CD4-positive, alpha-beta T cell (primary cell): ENCODE measurements around the gene DIPK1A. TPM values are rescaled to one million over a fixed set of nuclear protein-coding genes. Genes with fewer than 3 reads are reported as not detected.

Experiments used
- ATAC-seq: fragments of 200-7000 bp; cut with Tn5 transposase; one replicate; pipeline ENCODE4 v1.10.0; 2022; ENCODE audit warnings: mild to moderate bottlenecking; ENCODE audit not compliant: poor library complexity
- CTCF ChIA-PET: fragments of 350-600 bp; sonication (Branson Sonifier 250); formaldehyde crosslinking; loops from one replicate; lab custom pipeline; 2021; ENCODE audit warnings: antibody characterized with exemption, inconsistent platforms; lab: Charles Lee
- POLR2A ChIA-PET: fragments of 350-600 bp; sonication (Branson Sonifier 250); formaldehyde crosslinking; loops from one replicate; lab custom pipeline; 2021; ENCODE audit warnings: antibody characterized with exemption, inconsistent platforms; lab: Charles Lee
- DNase-seq, 14 experiments: peaks; one replicate each; pipeline ENCODE4 v3.0.0-alpha.2; 2013 to 2020; ENCODE audit warnings: mixed read lengths in 2 of 14
- H3K27ac ChIP-seq, 2 donors: one replicate each; pipeline versions ENCODE4 v1.5.1 to v1.7.0; 2013; ENCODE audit warnings: low read length in 2 of 2, low read depth in 1 of 2, mild to moderate bottlenecking in 1 of 2
- H3K27me3 ChIP-seq, 2 experiments: 1 replicate in 1 of 2; 2 replicates in 1 of 2; pipeline versions ENCODE4 v1.6.1 to v1.7.0; 2013; ENCODE audit warnings: low read length in 2 of 2, control low read depth in 1 of 2, mild to moderate bottlenecking in 1 of 2, moderate library complexity in 1 of 2; ENCODE audit not compliant: insufficient read depth in 2 of 2, control insufficient read depth in 1 of 2
- H3K36me3 ChIP-seq: one replicate; pipeline ENCODE4 v1.6.1; 2013; ENCODE audit warnings: low read length, control low read depth; ENCODE audit not compliant: insufficient read depth
- H3K4me1 ChIP-seq: one replicate; pipeline ENCODE4 v1.6.1; 2013; ENCODE audit warnings: low read length, control low read depth; ENCODE audit not compliant: insufficient read depth
- H3K4me3 ChIP-seq: one replicate; pipeline ENCODE4 v1.5.1; 2013; ENCODE audit warnings: mild to moderate bottlenecking, low read length, moderate library complexity
- H3K9me3 ChIP-seq, 2 experiments: 1 replicate in 1 of 2; 2 replicates in 1 of 2; pipeline versions ENCODE4 v1.6.1 to v1.7.0; 2013; ENCODE audit warnings: low read length in 2 of 2, mild to moderate bottlenecking in 2 of 2, control low read depth in 1 of 2, moderate library complexity in 1 of 2; ENCODE audit not compliant: control insufficient read depth in 1 of 2, insufficient read depth in 1 of 2
- H3K27ac Mint-ChIP-seq: one replicate; pipeline ENCODE4 v1.8.0; 2020; ENCODE audit warnings: mixed read lengths
- H3K27me3 Mint-ChIP-seq: one replicate; pipeline ENCODE4 v1.8.0; 2021; ENCODE audit warnings: mixed read lengths
- H3K36me3 Mint-ChIP-seq: one replicate; pipeline ENCODE4 v1.8.0; 2021; ENCODE audit warnings: low read depth, mixed read lengths
- H3K4me1 Mint-ChIP-seq: one replicate; pipeline ENCODE4 v1.8.0; 2021; ENCODE audit warnings: low read depth, mixed read lengths
- H3K4me3 Mint-ChIP-seq: one replicate; pipeline ENCODE4 v1.8.0; 2020; ENCODE audit warnings: mild to moderate bottlenecking, mixed read lengths
- H3K9me3 Mint-ChIP-seq: one replicate; pipeline ENCODE4 v1.8.0; 2020; ENCODE audit warnings: mixed read lengths
- CTCF ChIP-seq: fragments of 200-600 bp; IDR thresholded peaks from one replicate; pipeline ENCODE4 v1.8.0; 2022; ENCODE audit warnings: antibody characterized with exemption, mild to moderate bottlenecking
- intact Hi-C, 2 experiments: fragments of 100-400 bp; cut with DNase I in 1 of 2; cut with micrococcal nuclease in 1 of 2; formaldehyde crosslinking; loops; one replicate each; pipeline versions ENCODE4 v1.15.1 to v1.9.0; 2023 to 2025; cut with DNase I, micrococcal nuclease
- total RNA-seq, 174 experiments: library from RNA in 2 of 174; stranded (reverse) in 2 of 174; gene quantifications; one replicate each; pipeline ENCODE4 v1.2.3 and lab custom pipeline; 2021 to 2026

The DIPK1A gene
- total RNA-seq, 2 experiments from 2014 or later: 7.0 to 7.3 TPM

DNA sequence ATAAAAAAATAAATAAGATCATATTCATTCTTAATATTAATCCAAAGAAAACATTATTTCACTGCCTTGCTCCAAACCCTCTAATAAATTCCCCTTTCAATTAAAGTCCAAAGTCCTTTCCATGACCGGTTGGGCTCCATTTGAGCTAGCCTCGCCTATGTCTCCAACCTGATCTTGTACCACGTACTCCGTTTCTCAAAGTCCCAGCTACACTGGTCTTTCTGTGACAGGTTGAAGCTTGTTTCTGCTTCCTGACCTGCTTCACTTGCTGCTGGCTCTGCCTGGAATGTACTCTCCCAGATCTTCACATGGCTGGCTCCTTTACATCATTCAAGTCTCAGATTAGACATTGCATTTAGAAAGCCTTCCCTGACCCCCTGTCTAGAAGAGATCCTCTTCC, 113.1 kb downstream of the DIPK1A start:
- intact Hi-C loops: no loop called here
- no peak for TF ChIP-seq CTCF
- POLR2A ChIA-PET: no interaction called here
- Mint-ChIP-seq H3K9me3 (no peaks in the 10 kb centered on the region), H3K4me1 (peaks cover 12% of the 10 kb centered on the region), H3K36me3 (peaks cover 59% of the 10 kb centered on the region), H3K27ac (peak overlapping the region; percentile 21), H3K27me3 (no peaks in the 10 kb centered on the region), H3K4me3 (no peak overlapping the region)
- no peak overlapping the region for H3K4me3 ChIP-seq
- CTCF ChIA-PET: interaction anchor here (0.6 to 1.6 kb wide), 2 partner anchors 11 to 140 kb away, joined by 3 to 4 read pairs; no protein-coding TSS in a partner anchor
- no peaks in the 10 kb centered on the region for H3K27me3 ChIP-seq
- ATAC-seq (no peak), DNase-seq (no peak)
- H3K4me1 ChIP-seq: no peaks in the 10 kb centered on the region
- peaks cover 27% of the 10 kb centered on the region for H3K36me3 ChIP-seq
- H3K9me3 ChIP-seq: no peaks in the 10 kb centered on the region
- H3K27ac ChIP-seq: no peak overlapping the region

DNA sequence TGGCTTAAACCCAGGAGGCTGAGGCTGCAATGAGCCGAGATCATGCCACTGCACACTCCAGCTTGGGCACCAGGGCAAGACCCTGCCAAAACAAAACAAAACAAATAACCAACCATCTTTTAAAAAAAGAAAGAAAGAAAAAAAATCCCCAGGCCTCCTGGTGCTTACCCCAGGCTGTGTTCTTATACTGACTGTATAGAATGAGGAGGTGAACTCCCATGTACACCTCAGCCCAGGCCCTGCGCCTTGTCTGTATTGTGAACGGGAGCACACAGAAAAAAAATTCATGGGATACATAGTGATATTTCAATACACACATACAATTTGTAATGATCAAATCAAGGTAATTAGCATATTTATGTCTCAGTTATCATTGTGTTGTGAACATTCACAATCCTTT, 115.4 kb downstream of the DIPK1A start:
- H3K9me3 Mint-ChIP-seq: no peaks in the 10 kb centered on the region
- no peak for ATAC-seq
- no peaks in the 10 kb centered on the region for H3K27me3 Mint-ChIP-seq
- H3K36me3 Mint-ChIP-seq: peaks cover 65% of the 10 kb centered on the region
- Histone ChIP-seq H3K4me3 (no peak overlapping the region), H3K27me3 (no peaks in the 10 kb centered on the region), H3K27ac (no peak overlapping the region), H3K36me3 (peaks cover 50% of the 10 kb centered on the region), H3K4me1 (no peaks in the 10 kb centered on the region), H3K9me3 (no peaks in the 10 kb centered on the region)
- no peak for TF ChIP-seq CTCF
- ChIA-PET POLR2A (interaction anchor here (0.6 kb wide), 1 partner anchor 62 kb away, joined by 3 read pairs; no protein-coding TSS in a partner anchor), CTCF (interaction anchor here (1.2 to 1.9 kb wide), 2 partner anchors 11 to 13 kb away, joined by 4 to 8 read pairs; no protein-coding TSS in a partner anchor)
- DNase-seq: no peak
- intact Hi-C loops: no loop called here
- H3K27ac Mint-ChIP-seq: peak overlapping the region; percentile 3
- no peak overlapping the region for H3K4me3 Mint-ChIP-seq
- peaks cover 5% of the 10 kb centered on the region for H3K4me1 Mint-ChIP-seq

DNA sequence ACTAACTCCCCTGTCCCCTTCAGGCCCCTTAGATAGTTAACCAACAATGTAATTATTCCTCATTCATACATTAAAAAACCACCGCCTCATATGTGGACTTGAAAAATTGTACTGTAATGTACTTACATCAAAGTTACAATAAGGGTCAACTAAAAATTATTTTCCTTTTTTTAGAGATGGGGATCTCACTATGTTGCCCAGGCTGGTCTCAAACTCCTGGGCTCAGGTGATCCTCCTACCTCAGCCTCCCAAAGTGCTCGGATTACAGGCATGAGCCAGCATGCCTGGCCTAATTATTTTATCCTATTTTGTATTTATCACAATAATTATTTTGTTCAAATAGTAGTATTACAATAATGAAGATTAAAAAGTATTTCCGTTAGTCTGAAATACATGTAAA, 116.8 kb downstream of the DIPK1A start:
- POLR2A ChIA-PET: no interaction called here
- peaks cover 5% of the 10 kb centered on the region for H3K4me1 ChIP-seq
- DNase-seq: no peak
- H3K4me3 ChIP-seq: no peak overlapping the region
- H3K9me3 ChIP-seq: no peaks in the 10 kb centered on the region
- CTCF ChIA-PET: no interaction called here
- H3K27ac Mint-ChIP-seq: no peak overlapping the region
- H3K36me3 ChIP-seq: peaks cover 52% of the 10 kb centered on the region
- peaks cover 16% of the 10 kb centered on the region for H3K4me1 Mint-ChIP-seq
- H3K27me3 Mint-ChIP-seq: no peaks in the 10 kb centered on the region
- intact Hi-C loops: no loop called here
- H3K27ac ChIP-seq: no peak overlapping the region
- peaks cover 71% of the 10 kb centered on the region for H3K36me3 Mint-ChIP-seq
- H3K9me3 Mint-ChIP-seq: no peaks in the 10 kb centered on the region
- TF ChIP-seq CTCF: no peak
- no peaks in the 10 kb centered on the region for H3K27me3 ChIP-seq
- no peak overlapping the region for H3K4me3 Mint-ChIP-seq
- ATAC-seq: no peak
